K562 (cell line): ENCODE data around the gene CIAO1. TPM values are rescaled to one million over a fixed set of nuclear protein-coding genes. Genes with fewer than 3 reads are reported as not detected.
A peak's percentile ranks its signal among the peaks of the same experiment; 100 is the strongest.

Source experiments
- ATAC-seq: fragments of 200-7000 bp; cut with Tn5 transposase; 3 replicates; pipeline ENCODE4 v1.9.1; 2020; ENCODE audit warnings: moderate library complexity
- BruUV-seq: library from RNA; stranded (reverse); fragments of 400-500 nt; replicated peaks from 2 replicates; lab custom pipeline; 2021; lab: Mats Ljungman, UMichigan
- CTCF ChIA-PET: fragments of 300-600 bp; formaldehyde crosslinking; extraction: SDS; loops from one replicate; lab custom pipeline; 2021; ENCODE audit warnings: low intra/inter-chr PET ratio; lab: Yijun Ruan, JAX
- POLR2A ChIA-PET: fragments of 300-600, 350-650 bp; sonication (Branson Sonifier 250); formaldehyde crosslinking; extraction: SDS; loops from one replicate; lab custom pipeline; 2021; ENCODE audit warnings: antibody characterized with exemption, inconsistent platforms; lab: Yijun Ruan, JAX
- DNase-seq, 4 experiments: peaks; one replicate each; pipeline versions ENCODE4 v3.0.0 to v3.0.0-alpha.2; 2011 to 2018; ENCODE audit warnings: low spot score in 3 of 4, mixed read lengths in 3 of 4; ENCODE audit errors: extremely low read depth in 1 of 4
- FAIRE-seq: peaks from 2 replicates; lab custom pipeline; 2011; peaks lifted over from hg19 to GRCh38; lab: Jason Lieb, UNC
- H2AFZ ChIP-seq: 2 replicates; pipeline ENCODE4 v1.6.0; 2011; ENCODE audit warnings: low read depth, low read length, control low read depth, inconsistent platforms
- H3K27ac ChIP-seq: fragments of 200-600 bp; 3 replicates; pipeline ENCODE4 v1.8.0; 2011; ENCODE audit warnings: low read depth, mild to moderate bottlenecking, control low read depth, inconsistent platforms, low read length, moderate library complexity, mixed read lengths; ENCODE audit errors: extremely low read depth
- H3K27me3 ChIP-seq, 2 experiments: fragments of 300-600 bp in 1 of 2; 2 replicates in 1 of 2; 3 replicates in 1 of 2; pipeline versions ENCODE4 v1.6.0 to v1.8.0; 2011; ENCODE audit warnings: inconsistent platforms in 2 of 2, low read length in 2 of 2, mild to moderate bottlenecking in 1 of 2, mixed read lengths in 1 of 2, moderate library complexity in 1 of 2; ENCODE audit not compliant: control insufficient read depth in 2 of 2, insufficient read depth in 2 of 2
- H3K36me3 ChIP-seq: fragments of 300-600 bp; 3 replicates; pipeline ENCODE4 v1.8.0; 2011; ENCODE audit warnings: mild to moderate bottlenecking, low read length, inconsistent platforms; ENCODE audit not compliant: control insufficient read depth, insufficient read depth
- H3K4me1 ChIP-seq, 2 experiments: fragments of 200-600 bp in 1 of 2; replicated peaks in 1 of 2; 2 replicates in 1 of 2; 3 replicates in 1 of 2; pipeline versions ENCODE4 v1.5.1 to v1.8.0; 2011; ENCODE audit warnings: inconsistent platforms in 2 of 2, low read length in 2 of 2, mild to moderate bottlenecking in 1 of 2, mixed read lengths in 1 of 2, moderate library complexity in 1 of 2; ENCODE audit not compliant: control insufficient read depth in 2 of 2, insufficient read depth in 2 of 2
- H3K4me2 ChIP-seq: 2 replicates; pipeline ENCODE4 v1.6.1; 2011; ENCODE audit warnings: low read length, control low read depth, inconsistent platforms, mixed read lengths; ENCODE audit not compliant: insufficient read depth
- H3K4me3 ChIP-seq: fragments of 200-600 bp; sonication (generic), shearing (Covaris generic); 2 replicates; pipeline ENCODE4 v1.5.1; 2016; ENCODE audit warnings: control low read depth, inconsistent platforms
- H3K79me2 ChIP-seq: fragments of 200-600 bp; 3 replicates; pipeline ENCODE4 v1.8.0; 2011; ENCODE audit warnings: low read length, inconsistent platforms; ENCODE audit not compliant: control insufficient read depth, insufficient read depth
- H3K9ac ChIP-seq, 2 experiments: 2 replicates each; pipeline versions ENCODE4 v1.6.0 to v1.6.1; 2011; ENCODE audit warnings: low read depth in 2 of 2, low read length in 2 of 2, control low read depth in 1 of 2, inconsistent platforms in 1 of 2, mild to moderate bottlenecking in 1 of 2, mixed read lengths in 1 of 2; ENCODE audit not compliant: insufficient read depth in 1 of 2
- H3K9me1 ChIP-seq: one replicate; pipeline ENCODE4 v1.6.0; 2011; ENCODE audit warnings: inconsistent platforms, mild to moderate bottlenecking, low read length, moderate library complexity; ENCODE audit not compliant: control insufficient read depth, insufficient read depth
- H3K9me3 ChIP-seq: replicated peaks from 2 replicates; pipeline ENCODE4 v1.5.1; 2011; ENCODE audit warnings: low read depth, low read length, inconsistent platforms; ENCODE audit not compliant: control insufficient read depth, insufficient read depth
- H4K20me1 ChIP-seq: replicated peaks from 2 replicates; pipeline ENCODE4 v1.6.1; 2011; ENCODE audit warnings: low read length, inconsistent platforms, mixed read lengths; ENCODE audit not compliant: control insufficient read depth, insufficient read depth
- ADNP ChIP-seq: fragments of 200-800 bp; sonication (Bioruptor generic); IDR thresholded peaks from 2 replicates; pipeline ENCODE4 v1.6.1; 2016; ENCODE audit warnings: missing genetic modification characterization, missing compliant biosample characterization
- FOXK1 ChIP-seq: sonication (generic); formaldehyde crosslinking; IDR thresholded peaks from 2 replicates; pipeline ENCODE4 v1.8.0; 2022; ENCODE audit warnings: missing genetic modification reagents, mild to moderate bottlenecking, borderline replicate concordance
- HSF4 ChIP-seq: fragments of 250-450 bp; sonication (Bioruptor Pico); IDR thresholded peaks from 2 replicates; pipeline ENCODE4 v2.1.2; 2022; ENCODE audit warnings: mild to moderate bottlenecking, moderate library complexity, borderline replicate concordance
- MEF2A ChIP-seq: IDR thresholded peaks from 2 replicates; pipeline ENCODE4 v1.6.1; 2011; ENCODE audit warnings: low read depth, mild to moderate bottlenecking, low read length, moderate library complexity; ENCODE audit not compliant: control insufficient read depth
- PREB ChIP-seq: sonication (generic); formaldehyde crosslinking; IDR thresholded peaks from 2 replicates; pipeline ENCODE4 v1.8.1; 2023; ENCODE audit warnings: mild to moderate bottlenecking, missing genetic modification reagents
- RB1 ChIP-seq: fragments of 450-650 bp; IDR thresholded peaks from 2 replicates; pipeline ENCODE4 v1.6.1; 2017; ENCODE audit warnings: low read depth, mild to moderate bottlenecking
- RBM39 ChIP-seq: fragments of 200-400 bp; formaldehyde crosslinking; optimal IDR thresholded peaks from 2 replicates; pipeline ENCODE3; 2018; ENCODE audit warnings: low read depth, low read length
- SIN3A ChIP-seq, 2 experiments: fragments of 150-350 bp in 1 of 2; IDR thresholded peaks; 2 replicates each; pipeline ENCODE4 v1.6.1; 2011 to 2016; ENCODE audit warnings: borderline replicate concordance in 2 of 2, low read depth in 2 of 2, low read length in 2 of 2, mild to moderate bottlenecking in 2 of 2, moderate library complexity in 2 of 2; ENCODE audit not compliant: control insufficient read depth in 1 of 2
- TAF1 ChIP-seq: IDR thresholded peaks from 2 replicates; pipeline ENCODE4 v1.6.1; 2011; ENCODE audit warnings: mild to moderate bottlenecking, low read length, moderate library complexity; ENCODE audit not compliant: insufficient read depth, control insufficient read depth, severe bottlenecking; ENCODE audit errors: extremely low read depth
- TFAP4 ChIP-seq: sonication (generic); formaldehyde crosslinking; IDR thresholded peaks from 2 replicates; pipeline ENCODE4 v1.8.0; 2022; ENCODE audit warnings: missing genetic modification reagents, mild to moderate bottlenecking, moderate library complexity, borderline replicate concordance
- ZFP1 ChIP-seq: fragments of 450-650 bp; formaldehyde crosslinking; IDR thresholded peaks from 2 replicates; pipeline ENCODE4 v1.4.0; 2020; ENCODE audit warnings: mild to moderate bottlenecking, mixed read lengths
- ZNF311 ChIP-seq: fragments of 250-450 bp; sonication (Bioruptor Pico); IDR thresholded peaks from 2 replicates; pipeline ENCODE4 v1.4.0; 2020; ENCODE audit warnings: mild to moderate bottlenecking, moderate library complexity
- WGBS: fragments of 100-300 bp; shearing (Covaris generic); methylation state at CpG from one replicate; pipeline ENCODE4 v1.1.6; 2016; ENCODE audit warnings: low coverage, mixed read lengths; ENCODE audit not compliant: insufficient coverage; ENCODE audit errors: missing lambda C conversion rate; 5-methylcytosine and 5-hydroxymethylcytosine counted together
- in situ Hi-C: fragments of 300-500 bp; cut with MboI; formaldehyde crosslinking; loops from 4 replicates; pipeline ENCODE4 v1.15.0; 2018; ENCODE audit warnings: inconsistent platforms, mixed read lengths
- intact Hi-C: fragments of 100-400 bp; cut with micrococcal nuclease; formaldehyde crosslinking; loops from 2 replicates; pipeline ENCODE4 v1.14.2; 2022
- polyA plus RNA-seq, 8 experiments: library from polyadenylated mRNA; depleted of rRNA in 4 of 8; stranded (reverse) in 5 of 8; unstranded in 3 of 8; fragments of >200 nt; fragmentation: Nextera tagmentation in 2 of 8; fragmentation: Illumina TruSeq in 1 of 8; extraction: Ambion mirVana in 2 of 8; extraction: Trizol in 1 of 8; gene quantifications; 2 replicates each; pipeline versions ENCODE4 v1.2.1 to v1.2.3, GENCODE V29; 2011 to 2014; ENCODE audit warnings: inconsistent platforms in 1 of 8, missing spikeins in 1 of 8
- total RNA-seq, 7 experiments: library from RNA; depleted of rRNA in 6 of 7; stranded (reverse); fragments of >200 nt in 6 of 7; fragmentation: Illumina TruSeq in 2 of 7; extraction: Trizol in 2 of 7; gene quantifications; 2 replicates each; pipeline versions ENCODE4 v1.2.1 to v1.2.3, GENCODE V29; 2011 to 2021; ENCODE audit warnings: low replicate concordance in 1 of 7
- TF ChIP-seq, protein P1 (sequence below), 3 experiments: IDR thresholded peaks in 2 of 3; conservative IDR thresholded peaks in 1 of 3; 2 replicates each; pipeline ENCODE4 v1.5.1; 2011 to 2012; ENCODE audit warnings: low read length in 3 of 3, mild to moderate bottlenecking in 3 of 3, control low read depth in 2 of 3, improper control_type of control experiment in 1 of 3, inconsistent platforms in 1 of 3, low read depth in 1 of 3, mixed read lengths in 1 of 3, moderate library complexity in 1 of 3; ENCODE audit not compliant: insufficient read depth in 2 of 3
- TF ChIP-seq, protein P2 (sequence below): fragments of 450-650 bp; formaldehyde crosslinking; IDR thresholded peaks from 2 replicates; pipeline ENCODE4 v1.4.0; 2020; ENCODE audit warnings: mild to moderate bottlenecking, moderate library complexity

Gene CIAO1
- total and polyA plus RNA-seq, 9 of the 15 experiments (the other 6 are each of a cell fraction or from before 2014, with no cell fraction given): 11.4 to 156 (median 92.8) TPM

DNA sequence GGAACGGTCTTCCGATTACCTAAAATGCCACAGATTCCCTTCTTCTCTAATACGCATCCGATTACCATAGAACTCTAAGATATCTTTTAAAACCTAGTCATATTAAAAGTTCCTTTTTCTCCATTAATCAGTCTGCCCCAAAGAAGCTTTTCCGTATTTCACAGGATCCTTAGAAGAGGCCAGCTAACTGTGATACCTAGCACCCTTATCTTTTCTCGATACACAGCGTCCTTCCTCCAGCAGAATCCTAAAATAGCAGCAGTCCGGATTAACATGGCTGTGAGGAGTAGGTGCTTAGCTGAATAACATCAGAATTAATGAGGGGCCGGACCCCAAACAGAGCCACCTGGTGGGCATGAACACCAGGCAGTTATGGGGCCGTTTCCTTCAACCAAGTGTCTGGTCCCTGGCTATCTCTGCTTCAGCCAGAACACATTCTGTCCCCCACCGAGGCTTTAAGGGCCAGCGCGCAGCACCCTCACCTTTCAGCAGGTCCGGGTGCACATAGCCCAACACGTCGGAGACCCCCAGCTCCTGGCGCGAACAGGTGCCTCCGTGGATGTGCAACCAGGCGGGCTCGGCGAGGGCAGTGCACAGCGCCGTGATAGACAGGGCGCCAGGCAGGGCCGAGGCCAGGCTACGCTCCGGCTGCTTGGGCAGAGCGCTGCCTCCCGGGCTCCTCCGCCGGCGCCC lies 1.2 kb upstream of the CIAO1 start:
- Histone ChIP-seq H4K20me1 (0 out of 2 replicates have a peak, but pooled peaks cover 16% of the 10 kb centered on the region), H2AFZ (peak overlapping the region; percentile 36; the same call in 1 of the 2 replicates), H3K27ac (peak overlapping the region; percentile 78; the same call in 2 of the 3 replicates), H3K79me2 (peaks cover 56% of the 10 kb centered on the region), H3K27me3 (no peaks in the 10 kb centered on the region), H3K4me2 (peak overlapping the region; percentile 88), H3K4me1 (peaks cover 33 to 36% of the 10 kb centered on the region in 2 experiments), H3K36me3 (peaks cover 53% of the 10 kb centered on the region), H3K9me1 (peaks cover 4% of the 10 kb centered on the region), H3K9me3 (no peaks in the 10 kb centered on the region), H3K4me3 (peak overlapping the region; percentile 84), H3K9ac (peak overlapping the region; percentile 86 to 99)
- intact Hi-C loops (loop anchor here (10.0 kb wide), 1 partner anchor 240 kb away; the partner anchor contains the start of gene NEURL3), in situ Hi-C loops (no loop called here)
- ChIA-PET CTCF (no interaction called here), POLR2A (interaction anchor here (1.3 kb wide), 1 partner anchor 33 kb away, joined by 5 read pairs; no protein-coding TSS in a partner anchor)
- DNase-seq (peak in 2 of 4 experiments; percentile 47 to 49), ATAC-seq (0 out of 3 replicates have a peak, but pooled peaks have one; percentile 2), FAIRE-seq (peak; percentile 15)
- 11% methylated on average over 33 of the region's 33 CpGs for WGBS
- BruUV-seq: no TSS peak
- TF ChIP-seq, protein P1, sequence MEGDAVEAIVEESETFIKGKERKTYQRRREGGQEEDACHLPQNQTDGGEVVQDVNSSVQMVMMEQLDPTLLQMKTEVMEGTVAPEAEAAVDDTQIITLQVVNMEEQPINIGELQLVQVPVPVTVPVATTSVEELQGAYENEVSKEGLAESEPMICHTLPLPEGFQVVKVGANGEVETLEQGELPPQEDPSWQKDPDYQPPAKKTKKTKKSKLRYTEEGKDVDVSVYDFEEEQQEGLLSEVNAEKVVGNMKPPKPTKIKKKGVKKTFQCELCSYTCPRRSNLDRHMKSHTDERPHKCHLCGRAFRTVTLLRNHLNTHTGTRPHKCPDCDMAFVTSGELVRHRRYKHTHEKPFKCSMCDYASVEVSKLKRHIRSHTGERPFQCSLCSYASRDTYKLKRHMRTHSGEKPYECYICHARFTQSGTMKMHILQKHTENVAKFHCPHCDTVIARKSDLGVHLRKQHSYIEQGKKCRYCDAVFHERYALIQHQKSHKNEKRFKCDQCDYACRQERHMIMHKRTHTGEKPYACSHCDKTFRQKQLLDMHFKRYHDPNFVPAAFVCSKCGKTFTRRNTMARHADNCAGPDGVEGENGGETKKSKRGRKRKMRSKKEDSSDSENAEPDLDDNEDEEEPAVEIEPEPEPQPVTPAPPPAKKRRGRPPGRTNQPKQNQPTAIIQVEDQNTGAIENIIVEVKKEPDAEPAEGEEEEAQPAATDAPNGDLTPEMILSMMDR (IDR thresholded peaks at IDR 0.05 in 2 of 3, conservative IDR thresholded peaks at IDR 0.05 in 1 of 3; ENCODE audit: insufficient read depth in 2 of 3, low read depth in 1 of 3, low read length in 3 of 3): peak; percentile 46 to 55 (median 47); a peak in 5 of 6 replicates
- no peak for TF ChIP-seq ZNF311 (CRISPR knock-in tag)
- 0 out of 4 replicates have a peak, but pooled peaks of 1 of the 2 experiments have one; percentile 3 for TF ChIP-seq SIN3A (IDR thresholded peaks at IDR 0.05; ENCODE audit: borderline replicate concordance in 2 of 2, control insufficient read depth in 1 of 2, low read depth in 2 of 2, low read length in 2 of 2)
- peak; percentile 46; the same call in 1 of the 2 replicates for TF ChIP-seq RB1
- TF ChIP-seq ZFP1 (CRISPR knock-in tag): 0 out of 2 replicates have a peak, but pooled peaks have one; percentile 57
- peak; percentile 78 for TF ChIP-seq MEF2A
- TF ChIP-seq HSF4 (CRISPR knock-in tag): no peak
- TF ChIP-seq RBM39: no peak
- no peak for TF ChIP-seq FOXK1 (CRISPR knock-in tag)
- 0 out of 2 replicates have a peak, but pooled peaks have one; percentile 25 for TF ChIP-seq PREB (CRISPR knock-in tag)
- TF ChIP-seq TFAP4 (CRISPR knock-in tag): peak; percentile 26; the same call in 1 of the 2 replicates
- TF ChIP-seq ADNP (tag): no peak
- TF ChIP-seq TAF1: no peak
- TF ChIP-seq, protein P2, sequence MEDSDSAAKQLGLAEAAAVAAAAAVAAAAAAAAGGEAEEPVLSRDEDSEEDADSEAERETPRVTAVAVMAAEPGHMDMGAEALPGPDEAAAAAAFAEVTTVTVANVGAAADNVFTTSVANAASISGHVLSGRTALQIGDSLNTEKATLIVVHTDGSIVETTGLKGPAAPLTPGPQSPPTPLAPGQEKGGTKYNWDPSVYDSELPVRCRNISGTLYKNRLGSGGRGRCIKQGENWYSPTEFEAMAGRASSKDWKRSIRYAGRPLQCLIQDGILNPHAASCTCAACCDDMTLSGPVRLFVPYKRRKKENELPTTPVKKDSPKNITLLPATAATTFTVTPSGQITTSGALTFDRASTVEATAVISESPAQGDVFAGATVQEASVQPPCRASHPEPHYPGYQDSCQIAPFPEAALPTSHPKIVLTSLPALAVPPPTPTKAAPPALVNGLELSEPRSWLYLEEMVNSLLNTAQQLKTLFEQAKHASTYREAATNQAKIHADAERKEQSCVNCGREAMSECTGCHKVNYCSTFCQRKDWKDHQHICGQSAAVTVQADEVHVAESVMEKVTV (CRISPR knock-in tag): 0 out of 2 replicates have a peak, but pooled peaks have one; percentile 11
